Measurements from ENCODE around the gene PPFIBP1. TPM values are rescaled to one million over a fixed set of nuclear protein-coding genes. Genes with fewer than 3 reads are reported as not detected.

Gene PPFIBP1
- total RNA-seq, 1 experiment from 2014 or later = 1.2 TPM

GRCh38 chr12:27505109-27505508 is 18.9 kb upstream of the PPFIBP1 start:
- H3K27ac ChIP-seq (ENCODE audit: low read length) = no peak overlapping the region
- no peaks in the 10 kb centered on the region for H3K27me3 ChIP-seq (ENCODE audit: low read length)
- H3K9ac ChIP-seq (ENCODE audit: low read length) = no peak overlapping the region
- no peaks in the 10 kb centered on the region for H3K36me3 ChIP-seq (ENCODE audit: insufficient read depth, low read length)
- H3K9me3 ChIP-seq (ENCODE audit: low read length) = no peaks in the 10 kb centered on the region
- no peak overlapping the region for H3K4me3 ChIP-seq (ENCODE audit: low read length)
- H4K20me1 ChIP-seq (ENCODE audit: insufficient read depth, low read depth, low read length) = no peaks in the 10 kb centered on the region
- no peak overlapping the region for H3K4me2 ChIP-seq (ENCODE audit: low read depth, low read length, poor library complexity, severe bottlenecking)
- DNase-seq = no peak
- H3K4me1 ChIP-seq (ENCODE audit: low read length) = no peaks in the 10 kb centered on the region
- no peaks in the 10 kb centered on the region for H3K79me2 ChIP-seq (ENCODE audit: low read length)
- H3K9me2 ChIP-seq (replicated peaks; ENCODE audit: insufficient read depth, low read length) = no peaks in the 10 kb centered on the region
- no peak overlapping the region for H2AFZ ChIP-seq (ENCODE audit: low read length)

GRCh38 chr12:27505761-27506160 is 18.2 kb upstream of the PPFIBP1 start:
- Histone ChIP-seq H3K27ac (ENCODE audit: low read length) (no peak overlapping the region), H3K9ac (ENCODE audit: low read length) (no peak overlapping the region), H3K9me2 (replicated peaks; ENCODE audit: insufficient read depth, low read length) (no peaks in the 10 kb centered on the region), H3K36me3 (ENCODE audit: insufficient read depth, low read length) (no peaks in the 10 kb centered on the region), H3K9me3 (ENCODE audit: low read length) (no peaks in the 10 kb centered on the region), H3K27me3 (ENCODE audit: low read length) (no peaks in the 10 kb centered on the region), H4K20me1 (ENCODE audit: insufficient read depth, low read depth, low read length) (no peaks in the 10 kb centered on the region), H3K4me1 (ENCODE audit: low read length) (no peaks in the 10 kb centered on the region), H3K4me3 (ENCODE audit: low read length) (no peak overlapping the region), H3K4me2 (ENCODE audit: low read depth, low read length, poor library complexity, severe bottlenecking) (no peak overlapping the region), H2AFZ (ENCODE audit: low read length) (no peak overlapping the region), H3K79me2 (ENCODE audit: low read length) (no peaks in the 10 kb centered on the region)
- no peak for DNase-seq

DNA sequence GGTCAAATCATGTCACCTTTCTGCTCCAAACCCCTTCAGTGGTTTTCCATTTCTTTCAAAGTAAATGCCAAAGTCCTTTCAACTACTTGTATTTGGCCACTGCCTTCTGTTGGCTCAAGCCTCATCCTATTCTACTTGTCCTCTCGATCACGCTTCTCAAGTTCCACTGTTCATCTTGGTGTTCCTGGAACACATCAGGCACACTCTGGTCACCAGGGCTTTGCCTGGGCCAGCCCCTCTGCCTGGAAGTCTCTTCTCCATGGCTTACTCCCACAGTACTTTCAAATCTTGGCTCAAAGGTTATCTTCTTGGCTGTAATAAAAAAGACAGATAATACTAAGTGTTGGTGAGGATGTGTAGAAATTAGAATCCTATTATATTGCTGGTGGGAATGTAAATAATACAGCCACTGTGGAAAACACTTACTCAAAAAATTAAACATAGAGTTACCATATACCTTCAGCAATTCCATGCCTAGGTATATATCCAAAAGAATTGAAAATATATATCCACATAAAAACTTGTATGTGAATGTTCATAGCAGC is 17.3 kb upstream of the PPFIBP1 start:
- Histone ChIP-seq H3K27me3 (ENCODE audit: low read length) (no peaks in the 10 kb centered on the region), H3K4me1 (ENCODE audit: low read length) (no peaks in the 10 kb centered on the region), H3K79me2 (ENCODE audit: low read length) (no peaks in the 10 kb centered on the region), H3K9me3 (ENCODE audit: low read length) (no peaks in the 10 kb centered on the region), H2AFZ (ENCODE audit: low read length) (no peak overlapping the region), H3K9me2 (replicated peaks; ENCODE audit: insufficient read depth, low read length) (no peaks in the 10 kb centered on the region), H3K9ac (ENCODE audit: low read length) (no peak overlapping the region), H4K20me1 (ENCODE audit: insufficient read depth, low read depth, low read length) (no peaks in the 10 kb centered on the region), H3K27ac (ENCODE audit: low read length) (no peak overlapping the region), H3K4me2 (ENCODE audit: low read depth, low read length, poor library complexity, severe bottlenecking) (no peak overlapping the region), H3K36me3 (ENCODE audit: insufficient read depth, low read length) (no peaks in the 10 kb centered on the region), H3K4me3 (ENCODE audit: low read length) (no peak overlapping the region)
- no peak for DNase-seq

- no peaks in the 10 kb centered on the region for H3K79me2 ChIP-seq (ENCODE audit: low read length)
- no peaks in the 10 kb centered on the region for H3K36me3 ChIP-seq (ENCODE audit: insufficient read depth, low read length)
- H3K4me3 ChIP-seq (ENCODE audit: low read length) = no peak overlapping the region
These were observed 15.1 kb upstream of the PPFIBP1 start for GRCh38 chr12:27508736-27509431.

DNA sequence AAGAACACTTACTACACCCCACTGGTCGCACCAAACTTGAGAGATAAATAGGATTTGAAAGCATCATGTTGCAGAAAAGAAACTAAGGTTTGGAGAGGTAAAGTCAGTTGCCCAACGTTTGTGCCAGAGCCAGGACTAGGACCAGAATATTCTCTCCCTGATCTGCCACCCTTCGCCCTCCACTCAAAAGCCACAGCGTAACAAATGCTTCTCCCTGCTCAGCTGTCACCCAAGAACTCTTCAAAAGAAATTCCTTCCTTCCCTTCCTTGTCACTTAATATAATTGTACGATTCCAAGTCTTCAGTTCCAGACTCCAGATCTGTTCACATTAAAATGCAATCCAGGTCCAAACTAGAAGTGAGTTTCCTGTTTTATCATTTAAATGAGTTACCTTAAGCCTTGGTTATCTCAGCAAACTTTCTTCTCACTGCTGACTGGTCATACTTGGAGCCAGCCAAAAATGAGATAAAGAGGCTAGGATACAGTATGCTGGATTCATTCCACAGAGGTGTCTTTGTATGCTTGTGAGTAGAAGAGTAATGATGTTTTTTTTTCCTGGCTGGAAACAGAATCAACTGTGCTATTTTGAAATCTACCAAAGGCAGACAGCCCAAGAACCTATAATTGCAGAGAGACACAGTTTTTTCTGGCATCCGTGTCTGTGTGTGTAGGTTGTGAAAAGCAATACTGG is 12.8 kb upstream of the PPFIBP1 start:
- Histone ChIP-seq H3K36me3 (ENCODE audit: insufficient read depth, low read length) (no peaks in the 10 kb centered on the region), H4K20me1 (ENCODE audit: insufficient read depth, low read depth, low read length) (no peaks in the 10 kb centered on the region), H2AFZ (ENCODE audit: low read length) (no peak overlapping the region), H3K9me3 (ENCODE audit: low read length) (no peaks in the 10 kb centered on the region), H3K4me3 (ENCODE audit: low read length) (no peak overlapping the region), H3K4me2 (ENCODE audit: low read depth, low read length, poor library complexity, severe bottlenecking) (no peak overlapping the region), H3K79me2 (ENCODE audit: low read length) (no peaks in the 10 kb centered on the region), H3K9me2 (replicated peaks; ENCODE audit: insufficient read depth, low read length) (no peaks in the 10 kb centered on the region), H3K9ac (ENCODE audit: low read length) (no peak overlapping the region), H3K4me1 (ENCODE audit: low read length) (no peaks in the 10 kb centered on the region), H3K27ac (ENCODE audit: low read length) (no peak overlapping the region), H3K27me3 (ENCODE audit: low read length) (no peaks in the 10 kb centered on the region)
- no peak for DNase-seq

More at GRCh38 chr12:27508736-27509431, 15.1 kb upstream of the PPFIBP1 start:
- H3K4me2 ChIP-seq (ENCODE audit: low read depth, low read length, poor library complexity, severe bottlenecking) = no peak overlapping the region
- H3K4me1 ChIP-seq (ENCODE audit: low read length) = no peaks in the 10 kb centered on the region
- no peaks in the 10 kb centered on the region for H4K20me1 ChIP-seq (ENCODE audit: insufficient read depth, low read depth, low read length)
- no peak overlapping the region for H2AFZ ChIP-seq (ENCODE audit: low read length)
- H3K9me2 ChIP-seq (replicated peaks; ENCODE audit: insufficient read depth, low read length) = no peaks in the 10 kb centered on the region
- no peak for DNase-seq
- H3K9ac ChIP-seq (ENCODE audit: low read length) = no peak overlapping the region
- no peaks in the 10 kb centered on the region for H3K27me3 ChIP-seq (ENCODE audit: low read length)
- H3K9me3 ChIP-seq (ENCODE audit: low read length) = no peaks in the 10 kb centered on the region
- no peak overlapping the region for H3K27ac ChIP-seq (ENCODE audit: low read length)

- no peak for DNase-seq
- Histone ChIP-seq H3K79me2 (ENCODE audit: low read length) (no peaks in the 10 kb centered on the region), H3K9me2 (replicated peaks; ENCODE audit: insufficient read depth, low read length) (no peaks in the 10 kb centered on the region), H3K4me1 (ENCODE audit: low read length) (no peaks in the 10 kb centered on the region), H3K4me3 (ENCODE audit: low read length) (no peak overlapping the region), H2AFZ (ENCODE audit: low read length) (no peak overlapping the region), H3K9me3 (ENCODE audit: low read length) (no peaks in the 10 kb centered on the region), H3K27me3 (ENCODE audit: low read length) (no peaks in the 10 kb centered on the region), H3K9ac (ENCODE audit: low read length) (no peak overlapping the region), H3K27ac (ENCODE audit: low read length) (no peak overlapping the region), H3K36me3 (ENCODE audit: insufficient read depth, low read length) (no peaks in the 10 kb centered on the region), H4K20me1 (ENCODE audit: insufficient read depth, low read depth, low read length) (no peaks in the 10 kb centered on the region), H3K4me2 (ENCODE audit: low read depth, low read length, poor library complexity, severe bottlenecking) (no peak overlapping the region)
These were observed 12.3 kb upstream of the PPFIBP1 start for GRCh38 chr12:27511723-27512045.

DNA sequence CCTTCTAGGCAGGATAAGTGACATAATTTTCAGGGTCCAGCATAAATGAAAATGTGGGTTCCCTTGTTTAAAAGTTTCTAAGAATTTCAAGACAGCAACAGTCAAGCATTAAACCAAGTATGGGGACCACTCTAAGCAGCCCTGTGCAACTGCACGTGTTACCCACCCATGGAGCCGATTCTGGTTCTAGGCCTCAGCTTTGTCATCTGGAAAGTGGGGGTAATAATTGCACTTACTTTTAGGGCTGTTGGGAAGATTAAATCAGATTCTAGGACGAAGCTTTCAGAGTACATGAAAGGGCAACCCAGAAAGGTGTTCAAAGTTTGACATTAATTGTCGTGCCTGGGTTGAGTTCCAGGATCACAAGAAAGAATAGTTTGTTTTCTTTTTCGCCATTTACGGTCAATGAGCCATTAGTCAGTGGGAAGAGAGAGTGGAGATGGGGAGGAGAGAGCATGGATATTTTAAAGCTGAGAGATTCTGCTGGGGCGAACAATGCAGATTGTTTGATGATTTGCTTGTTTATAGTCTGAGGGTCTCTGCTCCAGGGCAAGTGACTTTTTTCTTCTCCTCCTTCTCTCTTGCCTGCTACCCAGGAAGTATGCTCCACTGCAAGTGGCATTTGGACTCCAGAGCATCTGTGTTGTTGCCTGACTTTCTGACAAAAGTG is 10.7 kb upstream of the PPFIBP1 start:
- no peak for DNase-seq
- no peaks in the 10 kb centered on the region for H3K9me2 ChIP-seq (replicated peaks; ENCODE audit: insufficient read depth, low read length)
- H3K36me3 ChIP-seq (ENCODE audit: insufficient read depth, low read length) = no peaks in the 10 kb centered on the region
- H3K27ac ChIP-seq (ENCODE audit: low read length) = no peak overlapping the region
- H3K4me1 ChIP-seq (ENCODE audit: low read length) = no peaks in the 10 kb centered on the region
- H3K9ac ChIP-seq (ENCODE audit: low read length) = no peak overlapping the region
- H2AFZ ChIP-seq (ENCODE audit: low read length) = no peak overlapping the region
- H3K4me2 ChIP-seq (ENCODE audit: low read depth, low read length, poor library complexity, severe bottlenecking) = no peak overlapping the region
- no peaks in the 10 kb centered on the region for H4K20me1 ChIP-seq (ENCODE audit: insufficient read depth, low read depth, low read length)
- no peak overlapping the region for H3K4me3 ChIP-seq (ENCODE audit: low read length)
- H3K27me3 ChIP-seq (ENCODE audit: low read length) = no peaks in the 10 kb centered on the region
- no peaks in the 10 kb centered on the region for H3K9me3 ChIP-seq (ENCODE audit: low read length)
- H3K79me2 ChIP-seq (ENCODE audit: low read length) = no peaks in the 10 kb centered on the region

- Histone ChIP-seq H2AFZ (ENCODE audit: low read length) (no peak overlapping the region), H3K9me3 (ENCODE audit: low read length) (no peaks in the 10 kb centered on the region)
These were observed 8.3 kb upstream of the PPFIBP1 start for GRCh38 chr12:27515671-27516070.

More at GRCh38 chr12:27515671-27516070, 8.3 kb upstream of the PPFIBP1 start:
- no peaks in the 10 kb centered on the region for H3K4me1 ChIP-seq (ENCODE audit: low read length)
- H3K27ac ChIP-seq (ENCODE audit: low read length) = no peak overlapping the region
- H4K20me1 ChIP-seq (ENCODE audit: insufficient read depth, low read depth, low read length) = no peaks in the 10 kb centered on the region
- H3K9me2 ChIP-seq (replicated peaks; ENCODE audit: insufficient read depth, low read length) = no peaks in the 10 kb centered on the region
- no peaks in the 10 kb centered on the region for H3K36me3 ChIP-seq (ENCODE audit: insufficient read depth, low read length)
- H3K9ac ChIP-seq (ENCODE audit: low read length) = no peak overlapping the region
- no peak overlapping the region for H3K4me3 ChIP-seq (ENCODE audit: low read length)
- no peak overlapping the region for H3K4me2 ChIP-seq (ENCODE audit: low read depth, low read length, poor library complexity, severe bottlenecking)
- no peak for DNase-seq
- no peaks in the 10 kb centered on the region for H3K79me2 ChIP-seq (ENCODE audit: low read length)
- no peaks in the 10 kb centered on the region for H3K27me3 ChIP-seq (ENCODE audit: low read length)
